ENCODE results near the gene ACKR4.

The ACKR4 gene

DNA sequence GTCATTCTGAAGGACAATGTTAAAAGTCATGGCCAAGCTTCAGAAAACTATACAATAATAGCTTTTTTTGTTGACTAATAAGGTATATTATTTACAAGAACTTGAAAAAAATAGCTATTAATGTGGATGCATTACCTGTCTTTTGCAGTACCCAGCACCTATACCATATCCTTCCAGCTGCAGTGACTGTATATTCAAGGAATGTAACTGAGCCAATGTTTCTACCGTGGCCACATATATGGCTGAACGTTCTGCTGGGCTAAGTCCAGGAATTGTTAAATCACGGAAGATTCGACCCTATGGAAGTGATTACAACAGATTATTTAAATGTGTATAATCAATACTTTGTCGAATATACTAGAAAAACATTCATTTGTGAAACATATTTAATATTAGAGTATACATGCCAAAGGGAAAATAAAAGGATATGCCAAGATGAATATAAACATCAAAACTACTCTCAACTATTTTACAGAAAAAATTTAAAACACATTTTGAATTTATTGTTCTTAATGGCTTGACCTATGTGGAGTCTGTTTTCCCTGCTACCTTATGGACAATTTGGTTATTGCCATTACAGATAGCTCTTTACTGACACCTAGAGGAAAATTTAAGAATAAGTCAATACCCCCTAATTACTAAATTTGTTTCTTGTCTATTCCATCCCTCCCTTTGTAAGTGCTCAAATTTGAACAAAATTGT lies 44.9 kb downstream of the ACKR4 start:
- DNase-seq (ENCODE audit: low spot score) = peak; percentile 57

DNA sequence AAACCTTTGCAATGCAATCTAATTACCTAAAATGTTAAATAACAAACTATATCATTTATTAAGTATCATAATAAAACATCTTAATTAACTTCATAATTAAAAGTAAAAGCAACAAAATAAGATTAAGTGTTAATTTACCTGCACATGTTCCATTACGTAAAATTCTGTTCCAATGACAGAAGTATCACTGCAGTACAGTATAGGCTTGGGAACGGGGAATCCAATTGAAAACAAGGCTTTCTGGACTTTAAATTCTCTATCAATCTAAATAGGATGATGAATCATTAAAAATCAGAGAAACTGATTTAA lies 45.4 kb downstream of the ACKR4 start:
- no peak for DNase-seq (ENCODE audit: low spot score)

DNA sequence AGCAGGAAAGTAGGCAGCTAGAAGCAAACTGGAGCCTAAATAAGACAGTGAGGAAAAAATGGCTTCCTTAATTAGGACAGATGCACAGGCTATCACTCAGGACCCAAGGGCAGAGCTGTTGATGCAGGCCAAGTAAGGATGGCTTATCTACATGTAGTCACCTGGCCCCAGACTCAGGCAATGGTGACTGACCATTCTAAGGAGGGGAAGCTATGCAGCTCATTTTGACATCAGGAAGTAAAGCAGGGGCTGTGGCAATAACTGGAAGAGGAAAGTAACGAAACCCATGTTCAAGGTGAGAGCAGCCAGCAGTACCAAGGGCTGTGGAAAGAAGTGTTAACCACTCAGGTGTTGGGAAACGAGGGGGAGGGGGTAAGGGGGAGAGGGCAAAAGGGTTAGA lies 46.3 kb downstream of the ACKR4 start:
- DNase-seq (ENCODE audit: low spot score) = no peak

DNA sequence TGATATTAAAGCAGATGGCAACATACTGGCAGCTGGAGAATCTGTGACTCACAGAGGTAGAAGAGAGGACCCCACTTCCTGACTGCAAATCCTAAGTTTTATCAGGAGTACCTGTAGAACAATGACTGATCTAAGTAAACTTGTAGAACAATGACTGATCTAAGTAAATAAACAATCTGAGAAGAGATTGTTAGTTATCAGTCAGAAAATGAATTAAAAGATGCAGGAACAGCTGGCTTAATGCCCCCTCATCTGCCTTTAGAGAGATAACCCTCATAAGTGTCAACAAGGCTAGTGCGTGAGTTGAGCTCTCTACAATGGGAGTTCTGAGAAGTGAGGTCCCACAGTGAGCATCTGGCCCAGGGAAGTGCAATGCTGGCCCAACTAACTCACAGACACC lies 48.0 kb downstream of the ACKR4 start:
- DNase-seq (ENCODE audit: low spot score) = no peak

- no peak for DNase-seq (ENCODE audit: low spot score)
Observed at GRCh38 chr3:132650153-132650552, 53.1 kb downstream of the ACKR4 start.

All from iPS-NIHi11 (cell line).